LNCaP clone FGC (cell line): ENCODE results near the gene LYRM1.
A peak's percentile ranks its signal among the peaks of the same experiment; 100 is the strongest.

Experiments used
- DNase-seq: peaks from one replicate; pipeline ENCODE4 v3.0.0-alpha.2; 2011; ENCODE audit warnings: low read depth
- H3K4me3 ChIP-seq: 2 replicates; pipeline ENCODE4 v1.5.1; 2011; ENCODE audit warnings: mild to moderate bottlenecking, low read depth, low read length, control low read depth
- TF ChIP-seq, protein P1 (sequence below): IDR thresholded peaks from 2 replicates; pipeline ENCODE4 v1.5.1; 2012; ENCODE audit warnings: mild to moderate bottlenecking; ENCODE audit not compliant: control insufficient read depth, insufficient read depth; ENCODE audit errors: extremely low read depth

Gene LYRM1, protein sequence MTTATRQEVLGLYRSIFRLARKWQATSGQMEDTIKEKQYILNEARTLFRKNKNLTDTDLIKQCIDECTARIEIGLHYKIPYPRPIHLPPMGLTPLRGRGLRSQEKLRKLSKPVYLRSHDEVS

DNA sequence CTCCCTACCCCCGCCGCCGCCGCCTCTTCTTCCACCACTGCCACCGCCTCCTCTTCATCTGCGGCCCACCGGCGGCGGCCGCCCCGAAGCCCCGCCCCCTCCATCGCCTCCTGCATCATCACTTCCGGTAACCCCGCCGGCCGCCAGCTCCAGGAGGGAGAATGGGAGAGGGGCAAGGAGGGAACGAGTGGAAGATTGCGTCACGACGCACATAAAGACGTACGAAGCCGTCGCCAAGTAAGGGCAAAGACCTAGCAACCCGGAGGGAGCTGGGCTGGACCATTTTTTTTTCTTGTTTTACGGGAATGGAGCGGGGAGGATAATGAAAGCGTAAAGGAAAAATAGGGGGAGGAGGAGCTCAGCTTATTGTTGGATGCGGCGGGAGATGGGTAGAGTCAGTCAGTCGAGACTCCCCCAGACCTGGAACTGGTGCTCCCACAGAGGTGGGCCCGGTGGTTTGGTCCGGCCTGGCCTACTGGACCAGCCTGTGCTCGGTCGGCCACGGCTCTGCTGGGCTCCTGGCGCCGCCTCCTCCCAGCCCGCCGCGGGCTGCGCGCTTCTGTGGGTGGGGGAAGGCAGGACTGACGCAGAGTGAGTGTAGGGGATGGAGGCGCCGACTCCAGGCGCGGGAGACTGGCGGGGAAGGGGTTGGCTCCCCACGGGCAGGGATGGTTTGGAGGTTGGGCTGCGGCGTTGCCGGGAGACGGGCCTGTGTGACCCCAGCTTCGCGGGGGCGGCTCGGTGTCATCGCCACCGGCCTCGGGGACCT lies at the start of gene LYRM1, which contains the start of gene DCUN1D3:
Gene LYRM1, plus strand, starts transcription at position 473 of the 769 bp plus-strand sequence. CDS start 14,785 bp downstream, outside the sequence.
Gene DCUN1D3, minus strand, starts transcription at position 60 of the 769 bp plus-strand sequence. CDS start 37,820 bp downstream, outside the sequence.
- DNase-seq = peak; percentile 97
- TF ChIP-seq, protein P1, sequence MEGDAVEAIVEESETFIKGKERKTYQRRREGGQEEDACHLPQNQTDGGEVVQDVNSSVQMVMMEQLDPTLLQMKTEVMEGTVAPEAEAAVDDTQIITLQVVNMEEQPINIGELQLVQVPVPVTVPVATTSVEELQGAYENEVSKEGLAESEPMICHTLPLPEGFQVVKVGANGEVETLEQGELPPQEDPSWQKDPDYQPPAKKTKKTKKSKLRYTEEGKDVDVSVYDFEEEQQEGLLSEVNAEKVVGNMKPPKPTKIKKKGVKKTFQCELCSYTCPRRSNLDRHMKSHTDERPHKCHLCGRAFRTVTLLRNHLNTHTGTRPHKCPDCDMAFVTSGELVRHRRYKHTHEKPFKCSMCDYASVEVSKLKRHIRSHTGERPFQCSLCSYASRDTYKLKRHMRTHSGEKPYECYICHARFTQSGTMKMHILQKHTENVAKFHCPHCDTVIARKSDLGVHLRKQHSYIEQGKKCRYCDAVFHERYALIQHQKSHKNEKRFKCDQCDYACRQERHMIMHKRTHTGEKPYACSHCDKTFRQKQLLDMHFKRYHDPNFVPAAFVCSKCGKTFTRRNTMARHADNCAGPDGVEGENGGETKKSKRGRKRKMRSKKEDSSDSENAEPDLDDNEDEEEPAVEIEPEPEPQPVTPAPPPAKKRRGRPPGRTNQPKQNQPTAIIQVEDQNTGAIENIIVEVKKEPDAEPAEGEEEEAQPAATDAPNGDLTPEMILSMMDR = no peak
- peak within 1 kb of the TSS; percentile 86 for H3K4me3 ChIP-seq

DNA sequence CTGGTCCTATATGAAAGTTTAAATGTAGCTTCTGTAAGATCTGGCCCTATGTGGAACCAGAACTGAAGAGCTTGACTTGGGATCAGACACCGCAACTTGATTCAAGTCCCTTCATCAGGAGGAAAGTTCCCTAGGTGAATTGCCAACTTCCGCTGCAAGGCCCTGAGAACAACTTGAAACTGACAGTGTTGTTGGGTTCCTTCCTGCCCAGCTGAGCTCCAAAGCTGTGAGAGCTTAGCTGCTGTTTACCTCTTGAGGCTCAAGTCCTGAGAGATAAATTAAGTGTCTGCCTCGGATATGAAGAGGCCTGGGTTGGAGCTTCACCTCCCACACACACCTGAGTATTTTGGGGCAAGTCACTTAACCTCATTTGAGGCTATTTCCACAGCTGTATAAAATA lies 49.6 kb upstream of the LYRM1 start:
- no peak for DNase-seq
- TF ChIP-seq, protein P1 = no peak
- no peak overlapping the region for H3K4me3 ChIP-seq

DNA sequence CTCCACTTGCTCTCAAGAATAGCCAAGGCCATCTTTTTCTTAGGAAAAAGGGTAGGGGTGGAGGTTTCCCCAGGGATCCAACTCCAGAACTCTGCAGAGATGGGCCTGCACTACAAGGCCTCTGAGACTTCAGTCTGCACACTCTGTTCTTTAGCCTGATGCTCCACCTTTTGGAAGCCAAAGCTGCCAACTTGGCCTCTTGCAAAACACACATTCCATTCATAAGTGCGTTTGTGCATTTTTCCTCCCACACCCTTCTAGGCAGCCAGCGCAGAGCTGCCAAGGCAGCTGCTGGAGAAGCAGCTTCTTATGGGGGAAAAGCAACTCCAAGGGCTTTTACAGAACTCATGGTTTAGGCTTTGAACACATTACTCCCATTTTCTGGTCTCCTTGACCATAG lies 49.0 kb upstream of the LYRM1 start:
- TF ChIP-seq, protein P1 = no peak
- no peak overlapping the region for H3K4me3 ChIP-seq
- DNase-seq = no peak

DNA sequence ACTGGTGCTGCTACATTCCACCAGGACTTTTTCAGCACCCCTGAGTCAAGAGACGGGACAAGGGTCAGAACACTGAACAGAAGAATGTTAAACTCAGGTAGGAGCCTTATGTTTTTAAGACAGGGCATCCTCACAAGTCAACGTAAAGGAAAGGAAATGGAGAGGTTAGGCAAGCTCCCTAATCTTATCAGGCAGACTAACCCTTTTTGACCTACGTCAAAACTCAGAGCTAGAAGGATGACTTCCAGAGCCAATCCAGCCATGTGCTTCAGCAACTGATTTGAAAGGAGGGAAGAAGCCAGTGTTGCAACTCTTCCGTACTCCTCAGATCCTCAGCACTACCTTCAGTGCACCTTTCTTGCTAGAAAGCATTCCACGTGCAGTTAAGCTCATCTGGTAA lies 47.4 kb upstream of the LYRM1 start:
- no peak overlapping the region for H3K4me3 ChIP-seq
- TF ChIP-seq, protein P1 = no peak
- DNase-seq = no peak

DNA sequence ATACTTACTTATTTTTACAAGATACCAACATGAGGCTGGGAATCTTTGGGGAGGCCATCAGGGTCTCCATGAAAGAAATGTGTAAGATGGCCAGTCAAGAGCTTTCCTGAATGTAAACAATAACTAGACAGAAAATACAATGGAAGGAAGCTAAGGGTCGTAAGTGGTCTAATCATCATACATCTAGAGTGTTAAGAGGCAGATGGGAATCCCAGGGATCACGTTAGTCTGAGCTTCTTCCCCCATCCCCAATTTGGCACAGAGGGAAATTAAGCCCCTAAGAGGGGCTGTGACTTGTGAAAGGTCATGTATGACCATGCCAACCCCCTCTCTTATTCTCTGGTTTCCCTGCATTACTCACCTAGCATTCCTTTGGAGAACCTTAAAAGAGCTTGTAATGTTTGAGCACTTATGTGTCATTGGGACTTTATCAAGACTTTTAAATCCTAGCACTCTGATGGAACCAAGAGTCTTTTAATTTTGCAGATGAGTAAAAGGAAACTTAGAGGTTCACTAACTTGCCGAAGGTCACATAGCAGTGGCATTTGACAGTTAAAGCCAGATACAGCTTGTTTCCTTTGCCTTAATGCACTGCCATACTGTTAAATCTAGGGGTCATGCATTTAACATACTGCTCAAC lies 46.5 kb upstream of the LYRM1 start:
- no peak for DNase-seq
- no peak overlapping the region for H3K4me3 ChIP-seq
- TF ChIP-seq, protein P1 = no peak

DNA sequence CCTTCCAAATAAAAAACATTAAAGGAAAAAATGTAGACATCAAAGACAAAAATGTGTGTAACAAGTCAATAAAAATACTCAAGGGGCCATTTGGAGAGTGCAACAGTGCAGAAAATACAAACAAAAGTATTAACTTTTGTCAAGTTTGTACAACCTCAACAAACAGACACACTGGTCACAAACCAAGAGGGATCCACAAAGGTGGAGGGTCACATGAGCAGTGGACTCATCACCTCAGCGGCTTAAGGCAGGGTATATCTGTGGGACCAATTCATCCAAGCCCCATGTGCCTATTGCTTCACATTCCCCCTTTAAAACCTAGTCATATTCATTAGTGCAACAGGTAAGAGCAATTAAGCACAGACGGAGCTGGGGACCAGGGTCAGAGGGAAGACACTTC lies 45.6 kb upstream of the LYRM1 start:
- H3K4me3 ChIP-seq = no peak overlapping the region
- TF ChIP-seq, protein P1 = no peak
- DNase-seq = no peak

DNA sequence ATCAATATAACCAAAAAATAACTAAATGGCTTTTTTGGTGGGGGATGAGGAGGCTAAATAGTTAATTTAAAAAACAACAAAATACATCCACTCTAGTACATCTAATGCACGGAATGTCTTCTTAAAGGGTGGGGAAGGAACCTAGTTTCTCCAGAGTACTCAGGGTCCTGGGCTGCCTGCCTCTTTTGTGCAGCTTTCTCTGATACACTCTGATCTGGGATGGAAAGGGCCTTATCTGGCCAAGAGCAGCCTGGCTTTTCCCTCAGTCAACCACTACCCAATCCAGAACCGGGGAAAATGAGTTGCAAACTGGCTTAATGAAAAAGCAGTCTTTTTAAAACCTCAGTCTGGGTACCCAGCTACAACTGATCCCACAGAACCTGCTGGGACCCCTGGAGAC lies 43.3 kb upstream of the LYRM1 start:
- DNase-seq = no peak
- TF ChIP-seq, protein P1 = no peak
- H3K4me3 ChIP-seq = no peak overlapping the region
